PC-9 (cell line): ENCODE data around the gene ZNF648. TPM values are rescaled to one million over a fixed set of nuclear protein-coding genes. Genes with fewer than 3 reads are reported as not detected.

Experiments used
- BruUV-seq: library from RNA; stranded (reverse); fragments of 400-500 nt; replicated peaks from 2 replicates; lab custom pipeline; 2021; lab: Mats Ljungman, UMichigan
- CTCF ChIA-PET: fragments of 300-600 bp; sonication (Branson Sonifier 250); formaldehyde crosslinking; loops from one replicate; lab custom pipeline; 2022; ENCODE audit warnings: antibody characterized with exemption; lab: Charles Lee
- POLR2A ChIA-PET: fragments of 300-600 bp; sonication (Branson Sonifier 250); formaldehyde crosslinking; loops from one replicate; lab custom pipeline; 2022; ENCODE audit warnings: antibody characterized with exemption; ENCODE audit not compliant: unreplicated experiment; lab: Charles Lee
- DNase-seq, 2 experiments: peaks; one replicate each; pipeline versions ENCODE4 v3.0.0 to v3.0.0-alpha.2; 2015 to 2022; ENCODE audit warnings: mixed read lengths in 1 of 2
- H2AFZ ChIP-seq: fragments of 200-600 bp; sonication (generic); 2 replicates; pipeline ENCODE4 v1.8.1; 2017; ENCODE audit warnings: antibody characterized with exemption
- H3F3A ChIP-seq: fragments of 200-600 bp; sonication (generic); 2 replicates; pipeline ENCODE4 v1.8.1; 2017; ENCODE audit warnings: antibody characterized with exemption, mild to moderate bottlenecking, low read depth; ENCODE audit not compliant: insufficient read depth
- H3K27ac ChIP-seq: fragments of 200-600 bp; sonication (generic); 2 replicates; pipeline ENCODE4 v1.6.1; 2016; ENCODE audit warnings: mixed run types
- H3K27me3 ChIP-seq: fragments of 200-600 bp; sonication (generic); 2 replicates; pipeline ENCODE4 v1.6.1; 2016; ENCODE audit warnings: low read depth, mixed run types; ENCODE audit not compliant: insufficient read depth
- H3K36me3 ChIP-seq: fragments of 200-600 bp; sonication (generic); 2 replicates; pipeline ENCODE4 v1.6.1; 2016; ENCODE audit warnings: low read depth, mixed run types
- H3K4me1 ChIP-seq: fragments of 200-600 bp; sonication (generic); replicated peaks from 2 replicates; pipeline ENCODE4 v1.6.1; 2016; ENCODE audit warnings: mixed run types; ENCODE audit not compliant: insufficient read depth
- H3K4me2 ChIP-seq: fragments of 200-600 bp; sonication (generic); 2 replicates; pipeline ENCODE4 v1.6.1; 2017; ENCODE audit warnings: mixed run types
- H3K4me3 ChIP-seq: fragments of 200-600 bp; sonication (generic); 2 replicates; pipeline ENCODE4 v1.6.1; 2016; ENCODE audit warnings: mixed run types
- H3K79me2 ChIP-seq: fragments of 200-600 bp; sonication (generic); 2 replicates; pipeline ENCODE4 v1.6.1; 2017; ENCODE audit warnings: low read depth, mixed run types
- H3K9me2 ChIP-seq: fragments of 200-600 bp; sonication (generic); 2 replicates; pipeline ENCODE4 v1.8.1; 2017; ENCODE audit warnings: mild to moderate bottlenecking; ENCODE audit not compliant: insufficient read depth
- H3K9me3 ChIP-seq: fragments of 200-600 bp; sonication (generic); 2 replicates; pipeline ENCODE4 v1.8.1; 2016; ENCODE audit warnings: low read depth; ENCODE audit not compliant: insufficient read depth
- H4K20me1 ChIP-seq: fragments of 200-600 bp; sonication (generic); 2 replicates; pipeline ENCODE4 v1.8.1; 2017; ENCODE audit not compliant: insufficient read depth
- EZH2 ChIP-seq: fragments of 200-600 bp; sonication (generic); IDR thresholded peaks from 2 replicates; pipeline ENCODE4 v1.8.0; 2017; ENCODE audit warnings: antibody characterized with exemption, low read depth
- intact Hi-C: fragments of 100-400 bp; cut with micrococcal nuclease; formaldehyde crosslinking; loops from one replicate; pipeline ENCODE4 v1.10.0; 2022; ENCODE audit not compliant: unreplicated experiment
- total RNA-seq: library from RNA; stranded (reverse); gene quantifications from 2 replicates; pipeline ENCODE4 v1.2.3, GENCODE V29; 2021
- TF ChIP-seq, protein P1 (sequence below): fragments of 200-600 bp; sonication (generic); conservative IDR thresholded peaks from 2 replicates; pipeline ENCODE4 v1.6.1; 2017; ENCODE audit warnings: mixed run types, antibody characterized with exemption, mild to moderate bottlenecking, moderate library complexity

ZNF648 gene
- total RNA-seq, 1 experiment from 2014 or later = not detected

DNA sequence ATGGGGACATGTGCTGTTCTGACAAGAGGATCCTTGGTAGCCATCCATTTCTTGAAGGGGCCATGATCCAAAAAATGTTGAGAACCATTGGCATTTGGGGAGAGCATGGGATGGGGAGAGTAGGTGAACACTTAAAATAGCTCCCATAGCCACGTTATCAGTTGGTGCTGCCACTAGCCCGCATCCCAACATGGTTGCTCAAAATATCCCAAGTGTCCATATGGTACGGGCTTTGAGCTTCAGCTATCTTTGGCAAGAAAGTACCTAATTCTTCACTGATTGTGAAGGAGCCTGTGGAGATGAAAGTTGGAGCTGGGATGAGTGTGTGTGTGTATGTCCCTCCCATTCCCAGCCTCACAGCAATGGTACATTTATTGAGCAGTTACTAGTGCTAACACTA is 3.1 kb upstream of the ZNF648 start:
- Histone ChIP-seq H3K9me3 (no peaks in the 10 kb centered on the region), H3K4me3 (no peak overlapping the region), H3K36me3 (no peaks in the 10 kb centered on the region), H2AFZ (no peak overlapping the region), H3K4me1 (no peaks in the 10 kb centered on the region), H3K9me2 (no peaks in the 10 kb centered on the region), H3K27ac (no peak overlapping the region), H3F3A (no peaks in the 10 kb centered on the region), H3K27me3 (peaks cover 52% of the 10 kb centered on the region), H3K4me2 (no peak overlapping the region), H3K79me2 (no peaks in the 10 kb centered on the region), H4K20me1 (no peaks in the 10 kb centered on the region)
- ChIA-PET POLR2A (no interaction called here), CTCF (no interaction called here)
- intact Hi-C loops = no loop called here
- DNase-seq = no peak
- TF ChIP-seq EZH2 = no peak
- TF ChIP-seq, protein P1, sequence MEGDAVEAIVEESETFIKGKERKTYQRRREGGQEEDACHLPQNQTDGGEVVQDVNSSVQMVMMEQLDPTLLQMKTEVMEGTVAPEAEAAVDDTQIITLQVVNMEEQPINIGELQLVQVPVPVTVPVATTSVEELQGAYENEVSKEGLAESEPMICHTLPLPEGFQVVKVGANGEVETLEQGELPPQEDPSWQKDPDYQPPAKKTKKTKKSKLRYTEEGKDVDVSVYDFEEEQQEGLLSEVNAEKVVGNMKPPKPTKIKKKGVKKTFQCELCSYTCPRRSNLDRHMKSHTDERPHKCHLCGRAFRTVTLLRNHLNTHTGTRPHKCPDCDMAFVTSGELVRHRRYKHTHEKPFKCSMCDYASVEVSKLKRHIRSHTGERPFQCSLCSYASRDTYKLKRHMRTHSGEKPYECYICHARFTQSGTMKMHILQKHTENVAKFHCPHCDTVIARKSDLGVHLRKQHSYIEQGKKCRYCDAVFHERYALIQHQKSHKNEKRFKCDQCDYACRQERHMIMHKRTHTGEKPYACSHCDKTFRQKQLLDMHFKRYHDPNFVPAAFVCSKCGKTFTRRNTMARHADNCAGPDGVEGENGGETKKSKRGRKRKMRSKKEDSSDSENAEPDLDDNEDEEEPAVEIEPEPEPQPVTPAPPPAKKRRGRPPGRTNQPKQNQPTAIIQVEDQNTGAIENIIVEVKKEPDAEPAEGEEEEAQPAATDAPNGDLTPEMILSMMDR = no peak
- BruUV-seq = no TSS peak

DNA sequence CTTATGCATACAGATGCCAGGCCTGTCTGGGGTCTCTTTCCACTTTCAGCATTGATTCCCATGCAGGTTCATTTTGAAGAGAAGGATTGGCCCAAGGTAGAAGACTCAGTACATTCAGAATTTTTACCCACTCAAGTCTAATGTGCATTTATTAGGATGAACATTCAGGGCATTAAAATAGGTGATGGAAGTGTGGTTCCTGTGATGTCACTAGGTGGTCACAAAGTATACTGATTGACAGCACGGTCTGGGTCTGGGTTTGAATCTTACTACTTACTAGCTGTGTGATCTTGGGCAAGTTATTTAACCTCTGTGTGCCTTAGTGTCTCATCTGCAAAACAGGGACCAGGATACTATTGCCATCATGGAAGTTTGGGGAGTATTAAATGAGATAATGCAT is 711 bp upstream of the ZNF648 start:
- TF ChIP-seq, protein P1 = no peak
- no peak for TF ChIP-seq EZH2
- Histone ChIP-seq H3F3A (no peaks in the 10 kb centered on the region), H3K4me2 (no peak overlapping the region), H2AFZ (no peak overlapping the region), H3K9me2 (no peaks in the 10 kb centered on the region), H3K4me3 (no peak overlapping the region), H3K79me2 (no peaks in the 10 kb centered on the region), H4K20me1 (no peaks in the 10 kb centered on the region), H3K4me1 (no peaks in the 10 kb centered on the region), H3K36me3 (no peaks in the 10 kb centered on the region), H3K27ac (no peak overlapping the region), H3K27me3 (peaks cover 74% of the 10 kb centered on the region), H3K9me3 (no peaks in the 10 kb centered on the region)
- no peak for DNase-seq
- CTCF ChIA-PET = no interaction called here
- intact Hi-C loops = no loop called here
- POLR2A ChIA-PET = no interaction called here
- no TSS peak for BruUV-seq

DNA sequence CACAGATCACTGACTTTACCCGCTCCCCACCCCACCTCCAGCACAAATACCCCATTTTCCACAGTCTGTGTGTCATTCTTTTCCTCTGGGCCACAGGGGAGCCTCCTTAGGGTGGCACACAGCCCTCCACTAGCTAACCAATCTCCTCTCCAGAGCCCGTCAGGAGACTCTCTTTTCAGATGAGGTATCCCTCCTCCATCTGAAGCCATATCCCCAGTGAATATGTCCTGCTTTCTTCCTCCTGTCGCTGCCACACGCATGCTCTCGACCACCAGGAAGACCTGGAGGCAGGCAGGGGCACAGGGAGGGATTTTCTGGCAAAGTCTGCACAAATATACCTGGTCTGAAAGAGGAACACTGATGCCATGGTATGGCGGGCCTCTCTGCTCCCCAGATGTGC is 635 bp downstream of the ZNF648 start:
- Histone ChIP-seq H3K9me3 (no peaks in the 10 kb centered on the region), H4K20me1 (no peaks in the 10 kb centered on the region), H3K9me2 (no peaks in the 10 kb centered on the region), H3K36me3 (no peaks in the 10 kb centered on the region), H3K4me1 (no peaks in the 10 kb centered on the region), H2AFZ (no peak overlapping the region), H3K4me2 (no peak overlapping the region), H3K27me3 (peaks cover 75% of the 10 kb centered on the region), H3F3A (no peaks in the 10 kb centered on the region), H3K4me3 (no peak overlapping the region), H3K79me2 (no peaks in the 10 kb centered on the region), H3K27ac (no peak overlapping the region)
- ChIA-PET POLR2A (no interaction called here), CTCF (no interaction called here)
- no peak for TF ChIP-seq EZH2
- TF ChIP-seq, protein P1 = no peak
- intact Hi-C loops = no loop called here
- no TSS peak for BruUV-seq
- no peak for DNase-seq
